ENCODE measurements around the gene NOL4L.
A peak's percentile ranks its signal among the peaks of the same experiment; 100 is the strongest.
"Not testable (repeated sequence)": the region's sequence is repeated elsewhere in the genome, so short reads cannot be mapped to it uniquely, and the experiment has no call there.

NOL4L gene

DNA sequence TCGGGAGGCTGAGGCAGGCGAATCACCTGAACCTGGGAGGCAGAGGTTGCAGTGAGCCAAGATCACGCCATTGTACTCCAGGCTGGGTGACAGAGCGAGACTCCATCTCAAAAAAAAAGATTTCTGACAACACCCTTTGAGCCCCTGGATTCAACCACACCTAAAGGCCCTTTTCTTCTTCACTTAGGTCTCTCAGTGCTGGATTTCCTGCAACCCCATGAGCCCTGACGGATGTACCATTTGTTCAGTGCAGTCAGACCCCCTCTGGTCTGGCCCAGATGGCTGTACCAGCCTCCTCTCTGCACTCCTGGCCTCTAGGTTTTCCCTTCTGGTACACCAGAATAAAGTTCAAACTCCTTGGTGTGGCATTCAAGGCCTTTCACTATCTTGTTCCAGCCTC lies 9.1 kb upstream of the NOL4L start:
- DNase-seq = no peak

DNA sequence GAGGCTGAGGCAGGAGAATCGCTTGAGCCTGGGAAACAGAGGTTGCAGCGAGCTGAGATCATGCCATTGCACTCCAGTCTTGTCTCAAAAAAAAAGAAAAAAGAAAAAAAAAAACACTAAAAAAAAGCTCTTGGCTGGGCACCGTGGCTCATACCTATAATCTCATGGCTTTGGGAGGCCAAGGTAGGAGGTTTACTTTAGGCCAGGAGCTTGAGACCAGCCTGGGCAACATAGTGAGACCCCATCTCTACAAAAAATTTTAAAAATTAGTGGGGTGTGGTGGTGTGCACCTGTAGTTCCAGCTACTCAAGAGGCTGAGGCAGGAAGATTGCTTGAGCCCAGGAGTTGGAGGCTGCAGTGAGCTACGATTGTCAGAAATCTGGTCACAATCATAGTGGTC lies 7.5 kb upstream of the NOL4L start:
- DNase-seq = not testable (repeated sequence)

DNA sequence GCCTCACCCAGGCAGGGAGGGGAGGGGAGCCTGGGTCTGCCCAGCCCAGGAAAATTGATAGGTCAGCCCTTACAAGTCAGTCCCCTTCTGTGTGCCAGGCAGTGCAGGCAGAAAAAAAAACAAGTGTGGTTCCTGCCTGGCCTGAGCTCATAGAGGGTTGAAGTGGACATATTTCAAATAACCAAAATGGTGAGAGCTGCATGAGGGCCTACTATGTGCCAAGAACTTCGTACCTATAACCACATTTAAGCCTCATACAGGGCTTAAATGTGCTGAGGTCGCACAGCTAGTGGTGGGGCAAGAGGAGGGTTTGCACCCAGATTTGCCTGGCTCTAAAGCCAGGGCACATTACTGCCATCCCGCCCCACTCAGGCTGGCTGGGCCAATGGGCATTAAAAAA lies 6.9 kb upstream of the NOL4L start:
- DNase-seq = no peak

DNA sequence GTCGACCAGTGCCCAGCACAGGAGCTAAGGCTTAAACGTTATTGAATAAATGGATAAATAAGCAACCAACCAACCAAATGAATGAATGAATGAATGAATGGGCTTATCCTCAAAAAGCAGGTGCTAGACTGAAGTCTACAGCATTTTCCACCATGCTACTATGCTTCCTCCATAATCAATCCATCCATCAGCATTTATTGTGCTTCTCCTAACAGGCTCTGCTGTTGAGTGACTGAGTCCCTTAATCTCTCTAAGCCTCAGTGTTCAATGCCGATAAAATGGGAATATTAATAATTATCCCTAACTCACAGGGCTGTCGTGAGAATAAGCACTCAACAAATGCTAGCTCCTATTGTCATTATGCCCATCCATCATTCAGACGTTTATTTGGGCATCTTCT lies 4.6 kb upstream of the NOL4L start:
- DNase-seq = peak in 1 of 3 experiments; percentile 35

DNA sequence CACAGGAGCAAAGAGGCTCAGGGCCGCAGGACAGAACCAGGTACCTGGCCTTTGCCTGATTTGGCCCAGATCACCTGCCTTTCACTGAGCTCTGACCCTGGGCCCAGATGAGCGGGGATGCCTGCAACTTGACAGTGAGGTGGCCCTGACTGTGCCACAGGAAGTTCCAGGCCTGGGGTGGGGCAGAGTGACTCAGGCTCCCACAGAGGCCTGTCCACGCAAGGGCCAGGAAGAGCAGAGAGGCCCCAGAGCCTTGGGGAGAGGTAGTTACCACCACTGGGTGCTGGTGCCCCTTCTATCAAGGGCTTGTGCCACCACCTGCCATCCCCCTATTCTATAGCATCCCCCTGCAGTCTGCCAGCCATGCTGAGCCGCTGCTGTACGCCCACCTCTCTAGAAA lies 4.1 kb upstream of the NOL4L start:
- no peak for DNase-seq

DNA sequence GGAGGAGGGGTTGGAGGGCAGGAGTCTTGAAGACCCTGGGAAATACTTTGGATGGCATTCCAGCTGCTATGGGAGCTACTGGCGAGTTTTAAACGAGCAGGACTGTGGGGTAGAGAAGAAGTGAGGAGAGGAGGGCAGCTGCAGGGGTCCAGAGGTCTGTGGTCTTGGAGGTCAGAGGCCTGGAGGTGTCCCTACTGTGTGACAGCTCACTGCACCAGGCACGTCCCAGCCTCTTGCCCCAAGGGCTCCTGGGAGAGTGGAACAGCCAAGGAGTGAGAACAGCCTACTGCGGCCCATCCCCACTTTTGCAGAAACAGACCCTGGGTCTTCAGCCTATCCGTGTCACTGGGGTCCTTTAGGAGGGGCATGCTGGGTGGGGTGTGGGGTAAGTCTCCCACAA lies 2.9 kb upstream of the NOL4L start:
- DNase-seq = no peak

DNA sequence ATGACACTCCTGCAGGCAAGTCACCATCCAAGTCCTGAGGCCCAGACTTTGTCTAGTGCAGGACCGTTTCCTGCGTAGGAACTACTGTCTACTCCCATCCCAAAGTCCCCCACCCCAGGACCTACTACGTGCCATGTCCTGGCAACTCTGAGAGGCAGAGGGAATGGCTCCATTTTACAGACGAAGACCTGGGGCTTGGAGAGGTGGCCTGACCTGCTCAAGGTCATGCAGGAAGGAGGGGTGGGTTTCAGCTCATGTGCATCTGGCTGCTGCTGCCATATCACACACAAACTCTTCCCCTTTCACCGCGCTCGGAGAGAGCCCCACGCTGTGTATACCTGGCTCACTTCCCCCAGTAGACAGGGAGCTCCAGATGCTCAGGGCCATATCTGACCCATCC lies 1.2 kb upstream of the NOL4L start:
- DNase-seq = no peak

DNA sequence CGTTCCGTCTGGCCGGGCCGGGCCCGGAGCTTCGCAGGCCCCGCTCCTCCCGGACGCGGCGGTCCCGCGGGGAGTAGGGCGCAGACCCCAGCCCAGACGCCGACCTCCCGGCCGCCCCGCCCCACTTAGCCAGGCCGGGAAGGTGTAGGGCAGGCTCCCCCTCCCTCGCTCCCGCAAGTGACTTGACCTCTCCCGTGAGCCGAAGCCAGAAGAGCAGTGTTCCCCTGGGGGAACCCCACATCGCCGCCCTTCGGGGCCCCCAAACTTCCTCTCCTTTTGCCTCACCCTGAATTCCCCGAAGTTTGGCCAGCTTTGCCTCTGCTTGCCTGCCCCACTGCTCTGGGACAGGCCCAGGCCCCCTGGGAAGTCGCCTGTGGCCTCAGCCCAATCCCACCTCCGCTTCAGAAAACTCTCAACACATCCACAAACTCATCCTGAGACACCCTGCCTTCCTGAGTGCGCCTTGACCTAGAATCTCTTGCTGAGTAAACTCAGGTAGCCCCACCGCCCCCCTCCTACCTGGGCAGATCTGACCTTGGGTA lies 524 bp upstream of the NOL4L start:
- no peak for DNase-seq

DNA sequence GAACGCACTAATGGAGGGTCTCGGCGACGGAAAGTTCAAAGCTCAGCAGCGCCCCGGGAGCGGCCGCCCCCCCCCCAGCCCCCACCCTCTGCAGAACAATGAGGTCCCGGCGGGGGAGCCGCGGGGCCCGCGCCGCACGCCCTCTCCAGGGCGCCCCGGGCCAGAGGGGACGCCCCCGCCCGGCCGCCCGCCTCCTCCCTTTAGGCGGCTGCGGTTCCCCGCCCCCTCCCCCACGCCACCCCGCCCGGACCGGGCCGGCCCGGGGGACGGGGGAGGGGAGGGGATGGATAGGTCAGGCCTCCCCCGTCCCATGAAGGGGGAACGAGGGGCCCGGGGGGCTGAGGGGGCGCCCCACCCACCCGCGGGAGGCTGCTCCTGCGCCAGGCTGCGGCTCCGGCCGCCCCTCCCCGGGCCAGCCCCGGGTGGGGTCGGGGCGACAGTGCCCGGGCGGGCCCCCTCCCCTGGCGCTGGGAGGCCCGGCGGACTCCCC lies 1.5 kb downstream of the NOL4L start:
- DNase-seq = peak in 2 of 3 experiments; percentile 49 to 62

DNA sequence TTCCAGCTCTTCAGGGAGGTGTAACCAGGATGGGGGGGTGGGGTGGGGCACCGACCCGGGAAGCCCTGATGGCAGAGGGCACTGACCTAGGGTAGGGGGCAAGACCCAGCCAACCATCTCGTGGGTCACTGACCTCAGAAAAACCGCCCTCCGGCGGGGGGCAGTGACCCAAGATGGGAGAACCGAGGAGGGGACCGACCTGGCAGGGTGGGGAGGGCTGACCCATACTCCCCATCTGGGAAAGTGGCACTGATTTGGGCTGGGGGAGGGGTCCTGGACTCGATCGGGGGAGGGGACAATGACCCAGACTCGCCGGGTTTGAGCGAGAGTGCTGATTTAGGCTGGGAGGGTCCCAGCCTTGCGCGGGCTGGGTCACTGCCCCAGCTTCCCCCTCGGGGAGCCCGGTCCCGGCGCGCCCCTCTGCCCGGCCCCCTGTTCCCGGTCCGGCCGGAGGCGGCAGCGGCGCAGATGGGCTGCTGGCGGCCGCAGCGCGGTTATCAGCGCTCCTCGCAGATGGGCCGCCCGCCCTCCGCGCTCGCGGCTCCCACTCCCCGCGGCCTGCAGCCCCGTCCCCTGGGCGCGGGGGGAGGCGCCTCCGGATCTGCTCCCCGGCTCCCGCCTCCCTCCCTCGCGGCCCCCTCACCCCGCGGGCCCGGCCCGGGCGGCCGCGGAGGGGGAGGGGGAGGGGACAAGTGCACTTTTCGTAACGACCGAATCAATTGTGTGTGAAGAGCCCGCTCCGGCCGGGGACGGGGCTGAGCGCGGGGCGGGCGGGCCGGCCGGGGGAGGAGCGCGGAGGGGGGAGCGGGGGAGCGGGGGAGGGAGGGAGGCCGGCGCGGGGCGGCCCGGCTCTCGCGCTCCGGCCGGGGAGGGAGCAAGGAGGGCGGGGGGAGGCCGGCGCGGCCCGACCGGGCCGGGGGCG lies 2.2 kb downstream of the NOL4L start:
- DNase-seq = peak; percentile 46 to 69 (median 66)

DNA sequence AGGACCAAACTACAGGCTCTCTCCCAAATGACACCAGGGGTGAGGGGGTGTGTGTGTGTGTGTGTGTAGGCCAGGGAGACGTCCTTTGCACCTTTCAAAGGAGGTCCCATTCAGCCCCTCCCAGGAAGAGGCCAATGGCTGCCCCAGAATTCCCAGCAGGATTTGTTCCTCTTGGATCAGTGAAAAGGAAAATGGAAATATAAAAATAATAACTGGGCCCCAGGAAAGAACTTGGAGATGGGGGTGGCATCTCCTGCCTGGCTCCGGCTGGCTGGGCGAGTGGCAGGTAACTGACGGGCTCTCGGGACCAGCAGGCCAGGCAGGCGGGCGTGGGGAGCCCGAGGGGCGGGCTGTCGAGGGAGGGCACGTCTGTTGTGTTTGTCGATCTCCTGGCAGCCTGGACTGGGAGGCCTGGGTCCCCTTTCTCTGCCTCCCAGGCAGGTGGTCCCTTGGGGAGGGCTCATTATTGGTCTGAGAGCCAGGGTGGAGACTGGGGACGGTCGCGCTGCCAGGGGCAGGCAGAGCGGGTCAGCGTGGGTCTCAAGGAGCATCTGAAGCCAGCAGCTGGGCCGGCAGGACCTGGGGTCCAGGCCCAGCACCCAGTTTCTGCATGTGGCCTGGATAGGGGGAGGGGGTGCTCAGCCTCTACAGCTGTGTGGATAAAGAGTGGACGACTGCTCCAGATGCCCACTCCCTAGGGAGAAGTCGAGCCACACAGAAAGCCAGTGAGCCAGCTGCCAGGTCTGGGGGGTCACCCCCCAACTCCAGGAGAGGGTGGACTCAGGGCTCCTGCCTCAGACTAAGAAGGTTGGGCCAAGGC lies 3.1 kb downstream of the NOL4L start:
- peak in 2 of 3 experiments; percentile 28 to 64 for DNase-seq

DNA sequence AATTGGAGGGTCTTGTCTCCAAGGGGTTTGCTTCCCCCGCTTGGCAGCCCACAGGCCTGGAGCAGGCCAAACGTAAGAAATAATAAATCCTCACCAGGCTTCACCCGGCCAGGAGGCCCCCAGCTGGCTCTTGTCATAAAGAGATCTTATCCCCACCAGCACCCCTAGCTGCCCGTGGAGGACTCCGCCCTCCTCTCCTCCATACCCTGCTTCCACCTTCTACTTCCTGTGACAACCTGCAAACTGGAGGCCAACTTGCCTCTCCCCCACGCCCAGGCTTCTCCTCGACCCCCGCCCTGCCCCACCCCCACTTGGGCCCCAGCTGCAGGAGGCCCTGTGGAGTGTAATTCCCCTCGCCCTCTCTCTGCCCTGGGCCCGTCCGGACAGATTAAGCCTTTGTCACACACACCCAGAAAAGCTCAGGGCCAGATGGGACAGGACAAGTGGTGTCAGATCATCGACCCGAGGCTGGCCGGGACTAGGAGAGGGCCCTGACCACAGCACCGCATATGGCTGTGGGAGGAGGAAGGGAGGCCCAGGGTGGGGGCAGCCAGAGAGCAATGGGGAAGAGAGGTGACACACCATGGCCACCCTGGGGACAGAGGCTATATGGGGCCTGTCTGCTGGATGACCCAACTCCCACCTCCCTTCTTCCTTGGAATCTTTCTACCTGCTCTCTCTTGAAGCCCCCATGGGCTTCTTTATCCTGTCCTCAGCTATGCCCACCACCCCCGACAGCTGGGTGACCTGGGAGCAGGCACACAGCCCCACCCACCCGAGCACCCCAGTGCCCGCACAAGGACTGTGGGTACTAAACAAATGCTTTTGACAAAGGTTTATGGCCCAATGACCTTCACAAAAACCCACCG lies 3.9 kb downstream of the NOL4L start:
- no peak for DNase-seq

DNA sequence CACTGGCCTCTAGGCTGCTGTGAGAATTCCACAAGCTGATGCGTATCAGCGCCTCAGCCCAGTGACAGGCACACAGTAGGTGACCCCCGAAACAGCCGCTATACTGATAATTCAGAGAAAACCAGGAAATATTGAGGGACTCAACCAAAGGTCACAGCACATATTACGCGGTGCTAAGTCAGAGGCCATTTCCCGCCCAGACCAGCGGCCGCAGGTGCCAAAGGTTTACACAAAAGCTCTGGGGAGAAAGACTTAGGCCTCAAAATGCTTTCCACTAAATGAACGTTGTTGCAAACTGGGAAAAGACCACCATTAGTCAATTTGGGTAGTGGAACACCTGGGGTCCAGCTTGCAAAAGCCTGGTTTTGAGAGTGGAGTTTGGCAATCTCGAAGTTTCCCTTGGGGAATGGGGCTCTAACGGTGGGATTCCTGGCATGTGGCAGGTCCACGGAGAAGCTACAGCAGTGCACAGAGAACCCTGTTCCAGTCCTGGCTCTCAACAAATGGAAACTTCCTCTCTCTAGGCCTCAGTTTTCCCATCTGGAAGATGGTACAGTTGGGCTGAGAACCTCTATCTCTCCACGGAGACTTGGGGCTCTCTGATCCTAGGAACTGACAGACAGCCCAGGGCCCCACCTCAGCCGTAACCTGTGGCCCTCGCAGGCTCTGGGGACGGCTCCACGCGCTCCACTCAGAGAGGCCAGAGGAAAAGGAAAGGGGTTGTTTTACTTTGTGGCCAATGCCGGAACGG lies 4.7 kb downstream of the NOL4L start:
- DNase-seq = no peak

DNA sequence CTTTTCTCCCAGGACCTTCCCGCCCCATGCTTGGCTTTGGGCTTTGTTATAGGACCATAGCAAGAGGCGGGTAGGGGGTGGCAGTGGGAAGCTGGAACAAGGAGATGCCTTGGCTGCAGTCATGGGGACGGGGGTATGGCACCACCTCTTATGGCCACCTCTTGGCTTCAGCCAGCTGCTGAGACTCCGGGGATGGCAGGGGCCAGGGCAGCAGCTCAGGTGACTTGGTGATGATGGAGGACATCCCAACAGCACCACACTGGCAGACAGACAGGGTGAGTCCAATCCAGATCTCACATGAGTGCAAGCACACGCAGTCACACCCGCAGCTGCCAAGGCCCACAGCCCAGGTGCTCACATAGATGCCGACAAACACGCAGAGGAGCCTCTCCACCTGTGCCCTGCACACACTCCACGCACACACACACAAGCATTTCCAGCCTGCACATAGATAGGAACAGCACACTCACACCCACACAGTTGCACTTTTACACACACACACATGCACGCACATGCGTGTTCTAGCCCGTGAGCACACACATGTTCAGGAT lies 6.2 kb downstream of the NOL4L start:
- no peak for DNase-seq

DNA sequence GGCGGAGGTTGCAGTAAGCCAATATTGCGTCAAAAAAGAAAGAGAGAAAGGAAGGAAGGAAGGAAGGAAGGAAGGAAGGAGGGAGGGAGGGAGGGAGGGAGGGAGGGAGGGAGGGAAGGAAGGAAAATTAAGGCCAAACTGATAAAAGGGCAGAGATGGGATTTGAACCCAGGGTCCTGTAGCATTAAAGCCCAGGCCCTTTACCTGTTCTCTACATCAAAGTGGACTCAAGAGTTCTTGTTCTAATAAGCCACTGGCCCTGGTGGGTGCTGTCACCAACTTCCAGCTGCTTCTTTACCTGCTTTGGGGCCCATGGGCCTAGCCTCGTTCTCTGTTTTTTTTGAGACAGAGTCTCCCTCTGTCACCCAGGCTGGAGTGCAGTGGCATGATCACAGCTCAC lies 7.1 kb downstream of the NOL4L start:
- DNase-seq = not testable (repeated sequence)

DNA sequence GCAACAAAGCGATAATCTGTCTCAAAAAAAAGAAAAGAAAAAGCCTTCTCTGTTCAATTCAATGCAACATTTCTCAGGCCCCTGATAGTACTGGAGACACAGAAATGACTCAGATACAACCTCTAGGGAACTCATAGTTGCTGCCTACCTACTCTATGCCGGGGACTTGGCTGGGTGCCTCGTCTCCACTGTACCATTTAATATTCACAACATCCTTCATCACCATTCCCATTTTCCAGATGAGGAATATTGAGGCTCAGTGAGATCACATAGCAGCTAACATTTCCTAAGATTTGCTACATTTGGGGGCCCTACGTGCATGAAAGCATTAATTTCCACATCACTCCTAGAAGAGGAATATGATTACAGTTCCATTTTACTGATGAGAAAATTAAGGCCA lies 7.5 kb downstream of the NOL4L start:
- DNase-seq = no peak

DNA sequence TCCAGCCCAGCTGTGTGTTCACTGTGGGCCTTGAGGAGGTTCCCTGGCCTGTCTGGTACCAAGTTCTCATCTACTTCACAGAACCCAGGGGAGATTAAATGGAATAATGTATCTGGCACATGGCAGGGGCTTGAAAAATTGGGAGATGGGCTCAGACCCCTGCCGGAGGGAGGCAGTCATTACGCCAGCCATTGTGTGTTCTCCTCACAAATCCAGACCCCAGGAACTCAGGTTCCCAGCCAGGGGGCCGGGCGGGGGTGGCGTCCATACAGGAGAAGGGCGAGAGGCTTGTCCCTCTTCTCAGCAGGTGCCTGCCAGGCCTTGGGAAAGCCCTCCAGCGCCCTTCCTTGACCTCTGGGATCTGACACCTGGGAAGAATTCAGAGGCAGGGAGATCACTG lies 8.1 kb downstream of the NOL4L start:
- DNase-seq = no peak

DNA sequence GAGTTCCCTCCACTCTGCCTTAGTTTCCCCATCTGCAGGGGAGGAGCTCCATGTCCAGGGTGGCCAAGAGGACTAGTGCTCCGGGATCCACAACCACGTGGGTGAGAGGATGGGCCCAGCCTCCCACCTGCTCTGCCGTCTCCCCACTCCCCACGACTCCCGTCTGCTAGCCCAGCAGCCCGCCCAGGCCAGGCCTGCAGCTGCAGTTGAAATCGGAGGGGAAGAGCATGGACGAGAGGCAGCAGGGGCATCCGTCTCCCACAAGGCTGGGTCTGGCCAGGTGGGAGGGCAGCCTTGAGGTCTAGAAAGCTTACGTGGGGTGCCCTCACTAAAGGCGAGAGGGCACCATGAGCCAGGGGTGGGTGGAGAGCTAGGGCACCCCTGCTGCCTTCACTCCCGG lies 8.6 kb downstream of the NOL4L start:
- no peak for DNase-seq

DNA sequence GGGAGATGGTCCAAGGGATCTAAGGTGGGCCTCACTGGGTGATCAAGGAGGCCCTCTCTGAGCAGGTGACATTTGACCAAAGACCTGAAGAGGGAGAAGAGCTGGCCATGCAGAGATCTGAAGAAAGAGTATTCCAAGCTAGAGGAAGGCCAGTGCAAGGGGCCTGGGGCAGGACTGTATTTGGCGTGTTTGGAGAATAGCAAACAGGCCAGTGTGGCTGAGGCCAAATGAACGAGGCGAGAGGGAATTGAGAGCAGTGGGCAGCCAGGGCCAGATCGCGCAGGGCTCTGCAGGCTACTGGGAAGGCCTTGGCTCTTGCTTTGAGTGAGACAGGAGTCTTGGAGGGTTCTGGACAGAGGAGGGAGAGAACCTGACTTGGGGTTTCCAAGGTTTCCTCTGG lies 9.3 kb downstream of the NOL4L start:
- no peak for DNase-seq

DNA sequence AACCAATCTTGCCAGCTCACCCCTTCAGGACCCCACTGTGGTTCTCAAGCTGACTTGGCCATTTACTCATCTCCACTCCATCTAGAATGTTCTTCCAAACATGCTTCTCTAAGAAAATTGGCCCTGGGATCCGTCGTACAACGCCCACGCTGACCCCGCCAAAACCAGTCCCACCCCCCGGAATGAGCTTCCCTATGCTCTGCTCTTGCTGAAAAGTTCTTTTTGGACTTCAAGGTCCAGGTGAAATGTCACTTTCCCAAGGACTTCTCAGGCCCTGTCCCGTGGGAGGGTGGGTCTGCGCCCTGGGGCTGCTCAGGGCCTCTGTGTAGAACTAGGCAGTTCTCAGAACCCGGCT lies 9.9 kb downstream of the NOL4L start:
- DNase-seq = no peak

Data from NCI-H1417 (cell line).